Liver (tissue), 9 donors: Measurements from ENCODE around the gene AQP6. TPM values are rescaled to one million over a fixed set of nuclear protein-coding genes. Genes with fewer than 3 reads are reported as not detected.

Experiments used
- DNase-seq: peaks from one replicate; pipeline ENCODE4 v3.0.0-alpha.2; 2017; ENCODE audit warnings: low spot score
- H3K27ac ChIP-seq, 2 donors: one replicate each; pipeline ENCODE4 v1.7.0; 2013; ENCODE audit warnings: inconsistent platforms in 2 of 2, low read length in 2 of 2, control low read depth in 1 of 2, low read depth in 1 of 2, mild to moderate bottlenecking in 1 of 2
- H3K27me3 ChIP-seq, 4 donors: one replicate each; pipeline versions ENCODE4 v1.6.1 to v1.7.0; 2013; ENCODE audit warnings: low read length in 3 of 4, inconsistent platforms in 1 of 4, mild to moderate bottlenecking in 1 of 4, moderate library complexity in 1 of 4; ENCODE audit not compliant: control insufficient read depth in 4 of 4, insufficient read depth in 4 of 4
- H3K36me3 ChIP-seq, 4 donors: one replicate each; pipeline versions ENCODE4 v1.6.1 to v1.7.0; 2013; ENCODE audit warnings: low read length in 3 of 4, mild to moderate bottlenecking in 3 of 4, low read depth in 1 of 4, moderate library complexity in 1 of 4; ENCODE audit not compliant: control insufficient read depth in 4 of 4, insufficient read depth in 3 of 4
- H3K4me1 ChIP-seq, 4 donors: one replicate each; pipeline versions ENCODE4 v1.6.1 to v1.7.0; 2013; ENCODE audit warnings: low read length in 3 of 4, mild to moderate bottlenecking in 3 of 4, moderate library complexity in 1 of 4; ENCODE audit not compliant: control insufficient read depth in 4 of 4, insufficient read depth in 4 of 4
- H3K4me3 ChIP-seq, 3 donors: one replicate each; pipeline versions ENCODE4 v1.6.1 to v1.7.0; 2013; ENCODE audit warnings: low read length in 3 of 3, control low read depth in 1 of 3, low read depth in 1 of 3, mild to moderate bottlenecking in 1 of 3
- H3K9ac ChIP-seq, 2 donors: one replicate each; pipeline ENCODE4 v1.7.0; 2013; ENCODE audit warnings: low read length in 2 of 2, mild to moderate bottlenecking in 2 of 2, moderate library complexity in 2 of 2, control low read depth in 1 of 2, low read depth in 1 of 2
- H3K9me3 ChIP-seq, 4 donors: one replicate each; pipeline versions ENCODE4 v1.6.1 to v1.7.0; 2013; ENCODE audit warnings: low read length in 3 of 4; ENCODE audit not compliant: control insufficient read depth in 4 of 4
- CTCF ChIP-seq: fragments of 150-350 bp; IDR thresholded peaks from 2 replicates; pipeline ENCODE4 v1.5.1; 2017; ENCODE audit warnings: improper control_type of control experiment, low read depth, low read length; ENCODE audit not compliant: missing input control
- EGR1 ChIP-seq, 2 donors: IDR thresholded peaks; 2 replicates each; pipeline ENCODE4 v1.6.1; 2016 to 2018; ENCODE audit warnings: antibody characterized with exemption in 2 of 2, low read depth in 2 of 2
- FOXA2 ChIP-seq: IDR thresholded peaks from 2 replicates; pipeline ENCODE4 v1.6.1; 2016; ENCODE audit warnings: antibody characterized with exemption
- GABPA ChIP-seq, 2 donors: IDR thresholded peaks in 1 of 2; conservative IDR thresholded peaks in 1 of 2; 2 replicates each; pipeline ENCODE4 v1.6.1; 2016; ENCODE audit warnings: antibody characterized with exemption in 2 of 2, mild to moderate bottlenecking in 1 of 2, moderate library complexity in 1 of 2
- JUND ChIP-seq, 2 donors: IDR thresholded peaks; 2 replicates each; pipeline ENCODE4 v1.6.1; 2016; ENCODE audit warnings: antibody characterized with exemption in 2 of 2
- MAX ChIP-seq: IDR thresholded peaks from 2 replicates; pipeline ENCODE4 v1.6.1; 2016; ENCODE audit warnings: antibody characterized with exemption
- NR2F2 ChIP-seq: IDR thresholded peaks from 2 replicates; pipeline ENCODE4 v1.6.1; 2016; ENCODE audit warnings: antibody characterized with exemption
- RAD21 ChIP-seq, 2 donors: IDR thresholded peaks; 2 replicates each; pipeline ENCODE4 v1.6.1; 2016; ENCODE audit warnings: antibody characterized with exemption in 2 of 2, mild to moderate bottlenecking in 2 of 2
- RXRA ChIP-seq, 2 donors: IDR thresholded peaks; 2 replicates each; pipeline ENCODE4 v1.6.1; 2017 to 2018; ENCODE audit warnings: antibody characterized with exemption in 2 of 2, mild to moderate bottlenecking in 1 of 2
- TAF1 ChIP-seq: conservative IDR thresholded peaks from 2 replicates; pipeline ENCODE4 v1.6.1; 2016; ENCODE audit warnings: antibody characterized with exemption, mild to moderate bottlenecking
- YY1 ChIP-seq: IDR thresholded peaks from 2 replicates; pipeline ENCODE4 v1.6.1; 2016; ENCODE audit warnings: antibody characterized with exemption, mild to moderate bottlenecking
- WGBS: extraction: QIAGEN DNeasy Blood & Tissue Kit; methylation state at CpG from one replicate; pipeline ENCODE4 v1.1.7; 2013; 5-methylcytosine and 5-hydroxymethylcytosine counted together
- polyA plus RNA-seq, 2 donors: library from polyadenylated mRNA; stranded (reverse) in 1 of 2; unstranded in 1 of 2; fragments of 200-250 nt in 1 of 2; fragments of >200 nt in 1 of 2; fragmentation: Nextera tagmentation in 1 of 2; extraction: Ambion mirVana in 1 of 2; gene quantifications; one replicate each; pipeline versions ENCODE4 v1.2.1 to v1.2.3, GENCODE V29; 2013 to 2015
- total RNA-seq, 2 donors: library from RNA; depleted of rRNA; stranded (reverse); fragments of >200 nt; gene quantifications; one replicate each; pipeline ENCODE4 v1.2.3, GENCODE V29; 2014
- TF ChIP-seq, protein P1 (sequence below): IDR thresholded peaks from 2 replicates; pipeline ENCODE4 v1.6.1; 2016; ENCODE audit warnings: antibody characterized with exemption
- TF ChIP-seq, protein P2 (sequence below): IDR thresholded peaks from 2 replicates; pipeline ENCODE4 v1.6.1; 2016; ENCODE audit warnings: antibody characterized with exemption
- donor health status: healthy.
- donor health status: healthy.
- donor health status: healthy.
- donor health status: healthy.
- donor health status: healthy.

AQP6 gene
- total and polyA plus RNA-seq, 4 donors: 0.05 to 0.11 TPM; not detected in 2

DNA sequence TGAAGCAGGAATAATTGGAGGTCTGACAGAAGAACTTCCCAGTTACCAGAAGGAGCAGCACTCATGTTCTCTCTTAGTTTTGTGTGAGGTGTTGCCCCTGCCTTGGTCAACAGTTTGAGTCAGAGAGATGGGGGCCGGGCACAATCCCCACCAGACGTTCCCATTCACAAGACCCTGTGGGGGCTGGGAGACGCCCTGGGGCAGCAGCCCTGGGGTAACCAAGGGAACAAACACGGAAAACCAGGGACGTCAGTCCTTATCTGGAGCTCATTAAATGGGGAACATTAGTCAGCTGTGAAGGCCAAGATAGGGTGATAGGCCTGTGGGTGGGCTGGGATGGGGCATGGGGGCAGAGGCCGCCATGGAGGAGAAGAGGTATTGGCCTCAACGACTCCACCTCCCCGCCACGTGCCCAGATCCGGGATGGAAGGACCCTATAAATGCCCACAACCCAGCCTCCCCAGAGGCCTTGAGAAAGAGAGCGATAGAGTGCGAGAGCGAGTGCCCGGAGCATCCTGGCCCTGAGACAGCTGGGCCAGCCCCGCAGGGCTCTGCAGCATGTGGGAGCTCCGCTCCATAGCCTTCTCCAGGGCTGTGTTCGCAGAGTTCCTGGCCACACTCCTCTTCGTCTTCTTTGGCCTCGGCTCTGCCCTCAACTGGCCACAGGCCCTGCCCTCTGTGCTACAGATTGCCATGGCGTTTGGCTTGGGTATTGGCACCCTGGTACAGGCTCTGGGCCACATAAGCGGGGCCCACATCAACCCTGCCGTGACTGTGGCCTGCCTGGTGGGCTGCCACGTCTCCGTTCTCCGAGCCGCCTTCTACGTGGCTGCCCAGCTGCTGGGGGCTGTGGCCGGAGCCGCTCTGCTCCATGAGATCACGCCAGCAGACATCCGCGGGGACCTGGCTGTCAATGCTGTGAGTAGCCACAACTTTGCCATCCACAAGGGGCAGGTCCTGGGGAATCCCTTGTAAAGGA lies 22.2 kb upstream of the AQP6 start, which contains the start of gene AQP2:
TSS of gene AQP2 (plus strand) at position 465 of the 979 bp plus-strand sequence. CDS start at position 559, 94 bp downstream.
- TF ChIP-seq, protein P1, sequence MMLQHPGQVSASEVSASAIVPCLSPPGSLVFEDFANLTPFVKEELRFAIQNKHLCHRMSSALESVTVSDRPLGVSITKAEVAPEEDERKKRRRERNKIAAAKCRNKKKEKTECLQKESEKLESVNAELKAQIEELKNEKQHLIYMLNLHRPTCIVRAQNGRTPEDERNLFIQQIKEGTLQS: no peak
- TF ChIP-seq FOXA2: no peak
- TF ChIP-seq NR2F2: no peak
- no peak for TF ChIP-seq EGR1 (IDR thresholded peaks at IDR 0.05; ENCODE audit: low read depth in 2 of 2)
- TF ChIP-seq CTCF: no peak
- TF ChIP-seq TAF1: no peak
- TF ChIP-seq, protein P2, sequence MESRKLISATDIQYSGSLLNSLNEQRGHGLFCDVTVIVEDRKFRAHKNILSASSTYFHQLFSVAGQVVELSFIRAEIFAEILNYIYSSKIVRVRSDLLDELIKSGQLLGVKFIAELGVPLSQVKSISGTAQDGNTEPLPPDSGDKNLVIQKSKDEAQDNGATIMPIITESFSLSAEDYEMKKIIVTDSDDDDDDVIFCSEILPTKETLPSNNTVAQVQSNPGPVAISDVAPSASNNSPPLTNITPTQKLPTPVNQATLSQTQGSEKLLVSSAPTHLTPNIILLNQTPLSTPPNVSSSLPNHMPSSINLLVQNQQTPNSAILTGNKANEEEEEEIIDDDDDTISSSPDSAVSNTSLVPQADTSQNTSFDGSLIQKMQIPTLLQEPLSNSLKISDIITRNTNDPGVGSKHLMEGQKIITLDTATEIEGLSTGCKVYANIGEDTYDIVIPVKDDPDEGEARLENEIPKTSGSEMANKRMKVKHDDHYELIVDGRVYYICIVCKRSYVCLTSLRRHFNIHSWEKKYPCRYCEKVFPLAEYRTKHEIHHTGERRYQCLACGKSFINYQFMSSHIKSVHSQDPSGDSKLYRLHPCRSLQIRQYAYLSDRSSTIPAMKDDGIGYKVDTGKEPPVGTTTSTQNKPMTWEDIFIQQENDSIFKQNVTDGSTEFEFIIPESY: no peak
- no peak for TF ChIP-seq YY1
- TF ChIP-seq JUND (IDR thresholded peaks at IDR 0.05): no peak
- no peak for TF ChIP-seq GABPA (IDR thresholded peaks at IDR 0.05 in 1 of 2, conservative IDR thresholded peaks at IDR 0.05 in 1 of 2)
- no peak within 1 kb of the TSS for H3K4me3 ChIP-seq
- H3K27ac ChIP-seq: no peak within 1 kb of the TSS
- DNase-seq: no peak
- no peak within 1 kb of the TSS for H3K9ac ChIP-seq
- H3K27me3 ChIP-seq: peaks cover 0 to 2% (median 0%) of the 10 kb centered on the region in 4 donors
- WGBS: 91% methylated on average over 32 of the region's 32 CpGs
- H3K9me3 ChIP-seq: no peaks in the 10 kb centered on the region
- H3K4me1 ChIP-seq: peaks cover 0 to 6% (median 4%) of the 10 kb centered on the region in 4 donors
- no peaks in the 10 kb centered on the region for H3K36me3 ChIP-seq

GRCh38 chr12:49951411-49952240 lies 21.1 kb upstream of the AQP6 start:
- Histone ChIP-seq H3K27me3 (peaks cover 0 to 2% (median 0%) of the 10 kb centered on the region in 4 donors), H3K9me3 (no peaks in the 10 kb centered on the region), H3K9ac (no peak overlapping the region), H3K4me1 (peaks cover 0 to 6% (median 4%) of the 10 kb centered on the region in 4 donors), H3K4me3 (no peak overlapping the region), H3K27ac (no peak overlapping the region), H3K36me3 (no peaks in the 10 kb centered on the region)
- WGBS: 88% methylated on average over 14 of the region's 14 CpGs
- no peak for DNase-seq
- no peak for TF ChIP-seq EGR1 (IDR thresholded peaks at IDR 0.05; ENCODE audit: low read depth in 2 of 2)
- no peak for TF ChIP-seq RXRA (IDR thresholded peaks at IDR 0.05)
- no peak for TF ChIP-seq RAD21 (IDR thresholded peaks at IDR 0.05)
- TF ChIP-seq, protein P1: no peak
- no peak for TF ChIP-seq MAX
- TF ChIP-seq, protein P2: no peak
- TF ChIP-seq GABPA (IDR thresholded peaks at IDR 0.05 in 1 of 2, conservative IDR thresholded peaks at IDR 0.05 in 1 of 2): no peak
- TF ChIP-seq JUND (IDR thresholded peaks at IDR 0.05): no peak
- no peak for TF ChIP-seq YY1
- TF ChIP-seq NR2F2: no peak
